Measurements from ENCODE around the gene DNMT1. TPM values are rescaled to one million over a fixed set of nuclear protein-coding genes. Genes with fewer than 3 reads are reported as not detected.
A peak's percentile ranks its signal among the peaks of the same experiment; 100 is the strongest.

The DNMT1 gene
- total RNA-seq, 3 donors from 2014 or later = 30.6 to 55.1 (median 55.0) TPM

DNA sequence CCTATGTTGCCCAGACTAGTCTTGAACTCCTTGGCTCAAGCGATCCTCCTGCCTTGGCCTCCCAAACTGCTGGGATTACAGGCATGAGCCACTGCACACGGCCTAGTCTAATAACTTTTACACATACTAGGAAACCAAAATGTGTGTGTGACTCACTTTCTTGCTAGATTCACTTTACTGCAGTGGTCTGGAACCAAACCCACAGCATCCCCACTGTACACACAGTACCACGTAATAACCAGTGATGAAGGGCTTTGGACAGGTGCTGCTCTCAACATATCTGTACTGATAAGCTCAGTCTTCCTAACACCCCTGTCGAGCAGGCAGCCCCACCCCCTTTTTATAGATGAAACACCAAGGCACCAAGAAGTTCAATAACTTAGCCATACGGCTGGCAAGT, 5.1 kb downstream of the DNMT1 start:
- no peaks in the 10 kb centered on the region for H3K36me3 ChIP-seq
- TF ChIP-seq, protein P1, sequence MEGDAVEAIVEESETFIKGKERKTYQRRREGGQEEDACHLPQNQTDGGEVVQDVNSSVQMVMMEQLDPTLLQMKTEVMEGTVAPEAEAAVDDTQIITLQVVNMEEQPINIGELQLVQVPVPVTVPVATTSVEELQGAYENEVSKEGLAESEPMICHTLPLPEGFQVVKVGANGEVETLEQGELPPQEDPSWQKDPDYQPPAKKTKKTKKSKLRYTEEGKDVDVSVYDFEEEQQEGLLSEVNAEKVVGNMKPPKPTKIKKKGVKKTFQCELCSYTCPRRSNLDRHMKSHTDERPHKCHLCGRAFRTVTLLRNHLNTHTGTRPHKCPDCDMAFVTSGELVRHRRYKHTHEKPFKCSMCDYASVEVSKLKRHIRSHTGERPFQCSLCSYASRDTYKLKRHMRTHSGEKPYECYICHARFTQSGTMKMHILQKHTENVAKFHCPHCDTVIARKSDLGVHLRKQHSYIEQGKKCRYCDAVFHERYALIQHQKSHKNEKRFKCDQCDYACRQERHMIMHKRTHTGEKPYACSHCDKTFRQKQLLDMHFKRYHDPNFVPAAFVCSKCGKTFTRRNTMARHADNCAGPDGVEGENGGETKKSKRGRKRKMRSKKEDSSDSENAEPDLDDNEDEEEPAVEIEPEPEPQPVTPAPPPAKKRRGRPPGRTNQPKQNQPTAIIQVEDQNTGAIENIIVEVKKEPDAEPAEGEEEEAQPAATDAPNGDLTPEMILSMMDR (IDR thresholded peaks at IDR 0.05) = no peak
- TF ChIP-seq POLR2AphosphoS5 (IDR thresholded peaks at IDR 0.05) = no peak
- no peak for TF ChIP-seq POLR2A (IDR thresholded peaks at IDR 0.05)
- intact Hi-C loops (cut with DNase I; ENCODE audit: low total_unique reads) = no loop called here

DNA sequence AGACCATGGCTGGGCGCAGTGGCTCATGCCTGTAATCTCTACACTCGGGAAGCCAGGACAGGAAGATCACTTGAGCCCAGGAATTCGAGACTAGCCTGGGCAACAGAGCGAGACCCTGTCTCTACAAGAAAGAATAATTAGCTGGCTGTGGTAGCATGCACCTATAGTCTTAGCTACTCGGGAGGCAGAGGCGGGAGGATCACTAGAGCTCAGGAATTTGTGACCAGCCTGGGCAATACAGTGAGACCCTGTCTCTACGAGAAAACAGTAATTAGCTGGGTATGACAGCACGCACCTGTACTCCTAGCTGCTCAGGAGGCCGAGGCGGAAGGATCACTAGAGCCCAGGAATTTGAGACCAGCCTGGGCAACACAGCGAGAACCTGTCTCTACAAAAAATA, 7.4 kb downstream of the DNMT1 start:
- Histone ChIP-seq H3K36me3 (no peaks in the 10 kb centered on the region), H3K9me3 (no peaks in the 10 kb centered on the region), H3K27me3 (no peaks in the 10 kb centered on the region), H3K4me1 (peaks cover 0 to 8% of the 10 kb centered on the region in 2 donors), H3K27ac (peak overlapping the region in 1 of 2 donors; percentile 43), H3K4me3 (no peak overlapping the region)
- no peak for DNase-seq (ENCODE audit: low spot score in 2 of 2)
- TF ChIP-seq, protein P1 (IDR thresholded peaks at IDR 0.05) = no peak
- TF ChIP-seq POLR2A (IDR thresholded peaks at IDR 0.05) (no peak), POLR2AphosphoS5 (IDR thresholded peaks at IDR 0.05) (no peak)
- intact Hi-C loops (cut with DNase I; ENCODE audit: low total_unique reads) = no loop called here

More for the DNA sequence above, 5.1 kb downstream of the DNMT1 start:
- peaks cover 0 to under 1% of the 10 kb centered on the region in 2 donors for H3K4me1 ChIP-seq
- DNase-seq (ENCODE audit: low spot score in 2 of 2) = no peak
- no peak overlapping the region for H3K27ac ChIP-seq
- no peak overlapping the region for H3K4me3 ChIP-seq
- no peaks in the 10 kb centered on the region for H3K9me3 ChIP-seq
- no peaks in the 10 kb centered on the region for H3K27me3 ChIP-seq

DNA sequence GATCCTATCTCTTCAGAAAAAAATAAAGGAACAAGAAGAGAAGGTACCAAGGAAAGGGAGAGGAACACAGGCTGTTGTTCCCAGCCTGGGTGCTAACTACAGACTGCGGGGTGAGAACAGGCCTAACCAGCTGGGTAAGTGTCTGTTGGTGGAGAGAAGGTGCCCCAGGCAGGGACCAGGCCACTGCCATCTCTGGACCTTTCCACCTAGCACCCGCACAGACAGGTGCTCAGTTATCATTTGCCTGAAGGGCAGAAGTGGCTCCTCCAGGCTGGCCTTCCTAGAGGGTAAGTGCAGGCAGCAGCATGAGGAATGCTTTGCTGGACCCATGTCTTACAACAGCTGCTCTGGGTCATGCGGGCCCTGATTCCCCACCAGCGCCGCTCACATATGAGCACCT, 10.1 kb downstream of the DNMT1 start:
- peak; percentile 75 to 83 for DNase-seq (ENCODE audit: low spot score in 2 of 2)
- Histone ChIP-seq H3K4me1 (peaks cover 0 to 8% of the 10 kb centered on the region in 2 donors), H3K27ac (peak overlapping the region; percentile 77 to 82), H3K27me3 (no peaks in the 10 kb centered on the region), H3K9me3 (no peaks in the 10 kb centered on the region), H3K4me3 (peak overlapping the region in 1 of 3 donors; percentile 15), H3K36me3 (no peaks in the 10 kb centered on the region)
- intact Hi-C loops (cut with DNase I; ENCODE audit: low total_unique reads) = no loop called here
- TF ChIP-seq POLR2A (IDR thresholded peaks at IDR 0.05) = no peak
- TF ChIP-seq POLR2AphosphoS5 (IDR thresholded peaks at IDR 0.05) = peak in 2 of 3 donors; percentile 27 to 48
- TF ChIP-seq, protein P1 (IDR thresholded peaks at IDR 0.05) = no peak

DNA sequence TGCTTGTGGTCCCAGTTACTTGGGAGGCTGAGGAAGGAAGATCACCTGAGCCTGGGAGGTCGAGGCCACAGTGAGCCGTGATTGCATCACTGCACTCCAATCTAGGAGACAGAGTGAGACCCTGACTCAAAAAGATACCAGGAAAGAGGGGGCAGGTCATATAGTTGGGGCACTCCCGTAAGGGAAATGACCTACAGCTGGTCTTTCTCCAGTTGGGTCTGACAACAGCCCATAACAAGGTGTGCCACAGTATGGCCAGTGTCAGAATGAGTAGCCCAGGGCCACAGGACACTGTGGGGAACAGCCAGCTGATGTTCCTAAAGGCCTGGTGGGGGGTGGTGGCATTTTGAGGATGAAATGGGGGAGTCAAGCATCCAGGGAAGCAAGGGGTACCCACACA, 10.8 kb downstream of the DNMT1 start:
- Histone ChIP-seq H3K36me3 (no peaks in the 10 kb centered on the region), H3K27me3 (no peaks in the 10 kb centered on the region), H3K4me3 (no peak overlapping the region), H3K4me1 (peaks cover 0 to 8% of the 10 kb centered on the region in 2 donors), H3K9me3 (no peaks in the 10 kb centered on the region), H3K27ac (peak overlapping the region; percentile 77 to 82)
- intact Hi-C loops (cut with DNase I; ENCODE audit: low total_unique reads) = no loop called here
- TF ChIP-seq, protein P1 (IDR thresholded peaks at IDR 0.05) = no peak
- TF ChIP-seq POLR2A (IDR thresholded peaks at IDR 0.05) = no peak
- no peak for TF ChIP-seq POLR2AphosphoS5 (IDR thresholded peaks at IDR 0.05)
- no peak for DNase-seq (ENCODE audit: low spot score in 2 of 2)

DNA sequence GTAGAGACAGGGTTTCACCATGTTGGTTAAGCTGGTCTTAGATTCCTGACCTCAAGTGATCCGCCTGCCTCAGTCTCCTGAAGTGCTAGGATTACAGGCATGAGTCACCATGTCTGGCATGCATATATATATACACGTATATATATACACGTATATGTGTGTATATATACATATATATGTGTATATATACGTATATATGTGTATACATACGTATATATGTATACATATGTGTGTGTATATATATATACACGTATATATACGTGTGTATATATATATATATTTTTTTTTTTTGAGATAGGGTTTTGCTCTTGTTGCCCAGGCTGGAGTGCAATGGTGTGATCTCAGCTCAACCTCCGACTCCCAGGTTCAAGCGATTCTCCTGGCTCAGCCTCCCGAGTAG, 11.9 kb downstream of the DNMT1 start:
- intact Hi-C loops (cut with DNase I; ENCODE audit: low total_unique reads) = no loop called here
- no peak for DNase-seq (ENCODE audit: low spot score in 2 of 2)
- H3K4me1 ChIP-seq = peaks cover 0 to 8% of the 10 kb centered on the region in 2 donors
- no peaks in the 10 kb centered on the region for H3K36me3 ChIP-seq
- TF ChIP-seq POLR2A (IDR thresholded peaks at IDR 0.05) = no peak
- no peak for TF ChIP-seq POLR2AphosphoS5 (IDR thresholded peaks at IDR 0.05)
- TF ChIP-seq, protein P1 (IDR thresholded peaks at IDR 0.05) = no peak
- H3K27me3 ChIP-seq = no peaks in the 10 kb centered on the region
- H3K9me3 ChIP-seq = no peaks in the 10 kb centered on the region
- H3K27ac ChIP-seq = no peak overlapping the region
- no peak overlapping the region for H3K4me3 ChIP-seq

All from breast epithelium (tissue), 4 donors.